ENCODE results near the gene ENO2.

GRCh38 chr12:6923851-6924250 is 9.5 kb downstream of the ENO2 start:
- TF ChIP-seq POLR2A (IDR thresholded peaks at IDR 0.05) (no peak), CTCF (IDR thresholded peaks at IDR 0.05) (no peak)
